ENCODE results near the gene LST1. TPM values are rescaled to one million over a fixed set of nuclear protein-coding genes. Genes with fewer than 3 reads are reported as not detected.

LST1 gene
- total RNA-seq, 1 experiment from 2014 or later: 0.69 TPM

DNA sequence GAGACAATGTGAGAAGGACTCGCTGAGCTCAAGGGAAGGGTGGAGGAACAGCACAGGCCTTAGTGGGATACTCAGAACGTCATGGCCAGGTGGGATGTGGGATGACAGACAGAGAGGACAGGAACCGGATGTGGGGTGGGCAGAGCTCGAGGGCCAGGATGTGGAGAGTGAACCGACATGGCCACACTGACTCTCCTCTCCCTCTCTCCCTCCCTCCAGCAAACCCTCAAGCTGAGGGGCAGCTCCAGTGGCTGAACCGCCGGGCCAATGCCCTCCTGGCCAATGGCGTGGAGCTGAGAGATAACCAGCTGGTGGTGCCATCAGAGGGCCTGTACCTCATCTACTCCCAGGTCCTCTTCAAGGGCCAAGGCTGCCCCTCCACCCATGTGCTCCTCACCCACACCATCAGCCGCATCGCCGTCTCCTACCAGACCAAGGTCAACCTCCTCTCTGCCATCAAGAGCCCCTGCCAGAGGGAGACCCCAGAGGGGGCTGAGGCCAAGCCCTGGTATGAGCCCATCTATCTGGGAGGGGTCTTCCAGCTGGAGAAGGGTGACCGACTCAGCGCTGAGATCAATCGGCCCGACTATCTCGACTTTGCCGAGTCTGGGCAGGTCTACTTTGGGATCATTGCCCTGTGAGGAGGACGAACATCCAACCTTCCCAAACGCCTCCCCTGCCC is 9.0 kb upstream of the LST1 start:
- no peaks in the 10 kb centered on the region for H3K9me2 ChIP-seq (ENCODE audit: insufficient read depth)
- TF ChIP-seq REST (IDR thresholded peaks at IDR 0.05; ENCODE audit: low read depth) (no peak), SRF (IDR thresholded peaks at IDR 0.05; ENCODE audit: low read depth) (no peak), EZH2 (IDR thresholded peaks at IDR 0.05) (no peak), EGR1 (IDR thresholded peaks at IDR 0.05; ENCODE audit: low read depth) (no peak), POLR2AphosphoS5 (IDR thresholded peaks at IDR 0.05; ENCODE audit: low read depth, low read length) (no peak), JUND (IDR thresholded peaks at IDR 0.05) (no peak), ZFX (IDR thresholded peaks at IDR 0.05) (no peak), MAX (IDR thresholded peaks at IDR 0.05) (no peak), CBX3 (IDR thresholded peaks at IDR 0.05; ENCODE audit: low read depth) (no peak), TCF7L2 (IDR thresholded peaks at IDR 0.05; ENCODE audit: borderline replicate concordance, extremely low read depth, insufficient read depth, insufficient read length) (no peak), ZBTB33 (IDR thresholded peaks at IDR 0.05; ENCODE audit: extremely low read depth, insufficient replicate concordance, low read length) (no peak), EZH2phosphoT487 (IDR thresholded peaks at IDR 0.05; ENCODE audit: borderline replicate concordance) (no peak), ELF1 (IDR thresholded peaks at IDR 0.05; ENCODE audit: borderline replicate concordance, low read depth) (no peak), FOSL1 (IDR thresholded peaks at IDR 0.05; ENCODE audit: low read depth) (no peak), CEBPB (IDR thresholded peaks at IDR 0.05; ENCODE audit: low read depth) (no peak), ZNF274 (IDR thresholded peaks at IDR 0.05; ENCODE audit: low read depth, low read length) (no peak)
- TF ChIP-seq, protein P1, sequence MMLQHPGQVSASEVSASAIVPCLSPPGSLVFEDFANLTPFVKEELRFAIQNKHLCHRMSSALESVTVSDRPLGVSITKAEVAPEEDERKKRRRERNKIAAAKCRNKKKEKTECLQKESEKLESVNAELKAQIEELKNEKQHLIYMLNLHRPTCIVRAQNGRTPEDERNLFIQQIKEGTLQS (IDR thresholded peaks at IDR 0.05): no peak
- H4K20me1 ChIP-seq (ENCODE audit: insufficient read depth): no peaks in the 10 kb centered on the region
- POLR2A ChIA-PET: interaction anchor here (0.8 kb wide), 1 partner anchor 75 kb away, joined by 3 read pairs; no protein-coding TSS in a partner anchor
- H3K4me1 ChIP-seq (ENCODE audit: control insufficient read depth in 1 of 2, insufficient read depth in 2 of 2, low read length in 2 of 2): peaks cover 4 to 18% of the 10 kb centered on the region in 2 experiments; a peak in 2 of 4 replicates
- H3K9ac ChIP-seq (ENCODE audit: low read length): no peak overlapping the region
- RAD21 ChIA-PET (ENCODE audit: low non-redundant PET in 1 of 2, low total read pairs in 2 of 2, uncharacterized antibody in 2 of 2, unreplicated experiment in 2 of 2): no interaction called here
- no peak overlapping the region for H3K4me3 ChIP-seq (replicated peaks in 1 of 2; ENCODE audit: low read depth in 1 of 2, low read length in 2 of 2)
- DNase-seq (ENCODE audit: low read depth, low spot score): no peak
- H3K9me3 ChIP-seq (ENCODE audit: control insufficient read depth in 1 of 2, insufficient read depth in 1 of 2, low read depth in 1 of 2, low read length in 2 of 2): no peaks in the 10 kb centered on the region
- BruUV-seq (replicated peaks): no TSS peak
- intact Hi-C loops (cut with micrococcal nuclease): no loop called here
- CTCF ChIA-PET: interaction anchor here (0.8 to 0.9 kb wide), 2 partner anchors 21 to 31 kb away, joined by 3 read pairs; partner anchors contain the start of gene ATP6V1G2
- H3K36me3 ChIP-seq (ENCODE audit: control insufficient read depth in 1 of 2, insufficient read depth in 2 of 2, low read length in 2 of 2): no peaks in the 10 kb centered on the region
- H3K79me2 ChIP-seq (ENCODE audit: insufficient read depth, low read length): no peaks in the 10 kb centered on the region
- H3K27ac ChIP-seq (ENCODE audit: low read depth, low read length): no peak overlapping the region
- no peaks in the 10 kb centered on the region for H3K27me3 ChIP-seq (ENCODE audit: insufficient read depth, low read length)
- no peak overlapping the region for H2AFZ ChIP-seq (ENCODE audit: low read depth, low read length, poor library complexity, severe bottlenecking)
- no peak overlapping the region for H3K4me2 ChIP-seq (ENCODE audit: low read length)
- ATAC-seq: no peak

All from HCT116 (cell line).